Endothelial cell of umbilical vein (primary cell): Measurements from ENCODE around the gene BCL2L13. TPM values are rescaled to one million over a fixed set of nuclear protein-coding genes. Genes with fewer than 3 reads are reported as not detected.

Experiments
- BruUV-seq: library from RNA; stranded (reverse); fragments of 400-500 nt; replicated peaks from 2 replicates; lab custom pipeline; 2021; lab: Mats Ljungman, UMichigan
- CTCF ChIA-PET: fragments of 300-600, 350-600 bp; sonication (Branson Sonifier 250); formaldehyde crosslinking; loops from one replicate; lab custom pipeline; 2021; ENCODE audit warnings: antibody characterized with exemption, inconsistent platforms; lab: Charles Lee
- POLR2A ChIA-PET: fragments of 300-600, 350-600 bp; sonication (Branson Sonifier 250); formaldehyde crosslinking; loops from one replicate; lab custom pipeline; 2021; ENCODE audit warnings: antibody characterized with exemption, inconsistent platforms; lab: Charles Lee
- DNase-seq: peaks from one replicate; pipeline ENCODE4 v3.0.0-alpha.2; 2011; ENCODE audit warnings: low read depth, low spot score
- FAIRE-seq: peaks from 2 replicates; lab custom pipeline; 2011; peaks lifted over from hg19 to GRCh38; lab: Jason Lieb, UNC
- H2AFZ ChIP-seq: 2 replicates; pipeline ENCODE4 v1.6.0; 2012; ENCODE audit warnings: low read depth, low read length, control low read depth, inconsistent platforms
- H3K27ac ChIP-seq: 2 replicates; pipeline ENCODE4 v1.5.1; 2011; ENCODE audit warnings: low read depth, mild to moderate bottlenecking, control low read depth, low read length, moderate library complexity; ENCODE audit not compliant: insufficient read depth
- H3K27me3 ChIP-seq, 2 experiments: 2 replicates each; pipeline versions ENCODE4 v1.6.0 to v1.6.1; 2011; ENCODE audit warnings: low read length in 2 of 2, mixed read lengths in 1 of 2; ENCODE audit not compliant: control insufficient read depth in 2 of 2, insufficient read depth in 2 of 2
- H3K36me3 ChIP-seq, 2 experiments: 2 replicates in 1 of 2; 3 replicates in 1 of 2; pipeline ENCODE4 v1.5.1; 2011; ENCODE audit warnings: low read length in 2 of 2, mild to moderate bottlenecking in 1 of 2, moderate library complexity in 1 of 2; ENCODE audit not compliant: control insufficient read depth in 2 of 2, insufficient read depth in 2 of 2; ENCODE audit errors: extremely low read depth in 1 of 2
- H3K4me1 ChIP-seq: 3 replicates; pipeline ENCODE4 v1.5.1; 2011; ENCODE audit warnings: mild to moderate bottlenecking, low read length; ENCODE audit not compliant: control insufficient read depth, insufficient read depth; ENCODE audit errors: extremely low read depth
- H3K4me2 ChIP-seq: 2 replicates; pipeline ENCODE4 v1.6.1; 2011; ENCODE audit warnings: low read length, control low read depth, mixed read lengths; ENCODE audit not compliant: insufficient read depth
- H3K4me3 ChIP-seq, 3 experiments: fragments of 200-600 bp in 1 of 3; sonication (generic), shearing (Covaris generic) in 1 of 3; replicated peaks in 1 of 3; 2 replicates each; pipeline ENCODE4 v1.5.1; 2011 to 2016; ENCODE audit warnings: control low read depth in 3 of 3, low read length in 3 of 3, mild to moderate bottlenecking in 2 of 3, inconsistent platforms in 1 of 3, low read depth in 1 of 3, moderate library complexity in 1 of 3; ENCODE audit not compliant: insufficient read depth in 1 of 3
- H3K79me2 ChIP-seq: 2 replicates; pipeline ENCODE4 v1.6.0; 2012; ENCODE audit warnings: low read length, inconsistent platforms; ENCODE audit not compliant: control insufficient read depth, insufficient read depth
- H3K9ac ChIP-seq: replicated peaks from 2 replicates; pipeline ENCODE3; 2011; ENCODE audit warnings: low read length, control low read depth; ENCODE audit not compliant: insufficient read depth; ENCODE audit errors: extremely low read depth
- H3K9me1 ChIP-seq: replicated peaks from 3 replicates; pipeline ENCODE4 v1.6.0; 2011; ENCODE audit warnings: mild to moderate bottlenecking, low read length; ENCODE audit not compliant: control insufficient read depth, insufficient read depth; ENCODE audit errors: extremely low read depth
- H3K9me3 ChIP-seq: replicated peaks from 2 replicates; pipeline ENCODE4 v1.5.1; 2012; ENCODE audit warnings: low read length, inconsistent platforms; ENCODE audit not compliant: control insufficient read depth, insufficient read depth
- H4K20me1 ChIP-seq: replicated peaks from 2 replicates; pipeline ENCODE3; 2011; ENCODE audit warnings: mild to moderate bottlenecking, low read length; ENCODE audit not compliant: control insufficient read depth, insufficient read depth; ENCODE audit errors: extremely low read depth
- EZH2 ChIP-seq: IDR thresholded peaks from 2 replicates; pipeline ENCODE4 v1.6.1; 2012; ENCODE audit warnings: borderline replicate concordance, low read depth, mild to moderate bottlenecking, moderate library complexity, low read length, inconsistent platforms; ENCODE audit not compliant: severe bottlenecking
- GATA2 ChIP-seq: IDR thresholded peaks from 2 replicates; pipeline ENCODE4 v1.7.0; 2011; ENCODE audit warnings: low read depth, mild to moderate bottlenecking, moderate library complexity, mixed read lengths, low read length; ENCODE audit not compliant: insufficient read length, insufficient read depth
- JUN ChIP-seq: IDR thresholded peaks from 2 replicates; pipeline ENCODE4 v1.6.1; 2011; ENCODE audit warnings: borderline replicate concordance, low read depth; ENCODE audit not compliant: insufficient read length, insufficient read depth
- MYC ChIP-seq: IDR thresholded peaks from one replicate; pipeline ENCODE4 v1.6.1; 2011; ENCODE audit warnings: mild to moderate bottlenecking, low read depth, low read length
- POLR2A ChIP-seq: IDR thresholded peaks from 2 replicates; pipeline ENCODE4 v1.6.1; 2012; ENCODE audit warnings: low read depth, mild to moderate bottlenecking, control low read depth, low read length
- dilution Hi-C: fragments of 300-500 bp; cut with MboI; formaldehyde crosslinking; loops from one replicate; pipeline ENCODE4 v1.15.0; 2019; ENCODE audit warnings: low sequenced_read_pairs; ENCODE audit not compliant: extremely low pct_ligation_motif_present
- intact Hi-C: fragments of 100-400 bp; cut with micrococcal nuclease; formaldehyde crosslinking; loops from one replicate; pipeline ENCODE4 v1.10.0; 2022
- polyA plus RNA-seq, 4 experiments: library from polyadenylated mRNA; depleted of rRNA in 3 of 4; stranded (reverse) in 3 of 4; unstranded in 1 of 4; fragments of >200 nt; gene quantifications; 2 replicates each; pipeline versions ENCODE4 v1.2.1 to v1.2.3, GENCODE V29; 2011 to 2012; ENCODE audit warnings: missing spikeins in 1 of 4
- total RNA-seq: library from RNA; stranded (reverse); gene quantifications from 2 replicates; pipeline ENCODE4 v1.2.3, GENCODE V29; 2021
- TF ChIP-seq, protein P1 (sequence below): IDR thresholded peaks from 2 replicates; pipeline ENCODE4 v1.6.1; 2011; ENCODE audit not compliant: insufficient read depth, insufficient read length
- TF ChIP-seq, protein P2 (sequence below), 2 donors: IDR thresholded peaks; 1 replicate in 1 of 2; 2 replicates in 1 of 2; pipeline ENCODE4 v1.5.1; 2011; ENCODE audit warnings: low read length in 2 of 2, mild to moderate bottlenecking in 2 of 2, moderate library complexity in 2 of 2, control low read depth in 1 of 2, inconsistent platforms in 1 of 2, low read depth in 1 of 2; ENCODE audit not compliant: insufficient read depth in 1 of 2; ENCODE audit errors: extremely low read depth in 1 of 2

BCL2L13 gene
- total and polyA plus RNA-seq, 2 donors (not counting 3 experiments of a cell fraction or from before 2014, with no cell fraction given), result 28.1 to 36.2 TPM

DNA sequence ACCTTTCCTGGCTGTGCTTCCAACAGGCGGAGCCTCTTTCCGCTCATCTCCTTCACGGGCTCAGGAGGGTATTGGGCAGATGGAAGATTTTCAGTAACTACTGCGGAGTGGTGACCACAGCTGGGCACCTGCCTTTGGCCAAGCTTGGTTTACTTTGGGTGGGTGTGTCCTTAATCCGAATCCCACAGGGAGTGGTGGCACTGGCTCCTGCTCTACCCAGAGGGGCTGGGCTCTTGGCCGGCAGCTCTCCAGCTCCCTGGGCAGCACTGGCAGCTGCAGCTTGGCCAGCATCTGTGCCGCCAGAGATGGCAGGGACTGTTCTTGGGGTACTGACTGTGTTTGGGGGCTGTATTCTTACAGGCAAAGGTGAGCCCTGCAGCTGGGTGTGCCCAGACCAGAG lies 105.9 kb downstream of the BCL2L13 start:
- FAIRE-seq (no peak), DNase-seq (no peak)
- intact Hi-C loops, result no loop called here
- Histone ChIP-seq H3K4me2 (no peak overlapping the region), H3K9me1 (no peaks in the 10 kb centered on the region), H3K9ac (no peak overlapping the region), H3K4me1 (no peaks in the 10 kb centered on the region), H2AFZ (no peak overlapping the region), H3K79me2 (no peaks in the 10 kb centered on the region), H3K27ac (no peak overlapping the region), H3K9me3 (no peaks in the 10 kb centered on the region), H4K20me1 (no peaks in the 10 kb centered on the region), H3K4me3 (no peak overlapping the region), H3K36me3 (no peaks in the 10 kb centered on the region), H3K27me3 (no peaks in the 10 kb centered on the region)
- TF ChIP-seq MYC (no peak), EZH2 (no peak), GATA2 (no peak)
- TF ChIP-seq, protein P1, sequence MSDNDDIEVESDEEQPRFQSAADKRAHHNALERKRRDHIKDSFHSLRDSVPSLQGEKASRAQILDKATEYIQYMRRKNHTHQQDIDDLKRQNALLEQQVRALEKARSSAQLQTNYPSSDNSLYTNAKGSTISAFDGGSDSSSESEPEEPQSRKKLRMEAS, result no peak
- ChIA-PET CTCF (interaction anchor here (1.2 to 7.4 kb wide), 4 partner anchors 21 to 333 kb away, joined by 3 to 122 read pairs (median 52); partner anchors contain the start of gene PEX26), POLR2A (no interaction called here)
- BruUV-seq, result no TSS peak
- dilution Hi-C loops, result no loop called here

DNA sequence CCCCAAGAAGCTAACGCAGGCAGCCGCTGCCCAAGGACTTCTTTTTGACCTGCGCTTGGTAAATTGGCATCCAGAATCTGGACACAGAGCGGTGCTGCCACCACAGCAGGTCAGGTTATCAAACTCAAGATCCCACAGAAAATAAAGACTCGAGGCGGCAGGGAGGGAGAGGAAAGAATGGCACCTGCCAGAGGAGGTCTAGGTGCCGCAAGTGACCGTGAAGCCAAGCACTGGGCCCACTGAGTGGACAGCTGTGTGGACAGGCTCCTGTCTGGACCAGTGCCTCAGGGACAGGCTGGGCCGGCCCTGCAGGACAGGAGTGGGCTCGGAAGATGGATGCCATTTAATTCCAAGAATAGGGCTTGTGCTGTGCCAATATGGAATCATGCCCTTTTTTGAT lies 108.4 kb downstream of the BCL2L13 start:
- CTCF ChIA-PET, result interaction anchor here (1.9 to 7.4 kb wide), 2 partner anchors 39 to 329 kb away, joined by 7 to 99 read pairs; no protein-coding TSS in a partner anchor
- TF ChIP-seq EZH2 (no peak), GATA2 (no peak), POLR2A (no peak), JUN (no peak)
- TF ChIP-seq, protein P2, sequence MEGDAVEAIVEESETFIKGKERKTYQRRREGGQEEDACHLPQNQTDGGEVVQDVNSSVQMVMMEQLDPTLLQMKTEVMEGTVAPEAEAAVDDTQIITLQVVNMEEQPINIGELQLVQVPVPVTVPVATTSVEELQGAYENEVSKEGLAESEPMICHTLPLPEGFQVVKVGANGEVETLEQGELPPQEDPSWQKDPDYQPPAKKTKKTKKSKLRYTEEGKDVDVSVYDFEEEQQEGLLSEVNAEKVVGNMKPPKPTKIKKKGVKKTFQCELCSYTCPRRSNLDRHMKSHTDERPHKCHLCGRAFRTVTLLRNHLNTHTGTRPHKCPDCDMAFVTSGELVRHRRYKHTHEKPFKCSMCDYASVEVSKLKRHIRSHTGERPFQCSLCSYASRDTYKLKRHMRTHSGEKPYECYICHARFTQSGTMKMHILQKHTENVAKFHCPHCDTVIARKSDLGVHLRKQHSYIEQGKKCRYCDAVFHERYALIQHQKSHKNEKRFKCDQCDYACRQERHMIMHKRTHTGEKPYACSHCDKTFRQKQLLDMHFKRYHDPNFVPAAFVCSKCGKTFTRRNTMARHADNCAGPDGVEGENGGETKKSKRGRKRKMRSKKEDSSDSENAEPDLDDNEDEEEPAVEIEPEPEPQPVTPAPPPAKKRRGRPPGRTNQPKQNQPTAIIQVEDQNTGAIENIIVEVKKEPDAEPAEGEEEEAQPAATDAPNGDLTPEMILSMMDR (IDR thresholded peaks at IDR 0.05; ENCODE audit: extremely low read depth in 1 of 2, insufficient read depth in 1 of 2, low read depth in 1 of 2, low read length in 2 of 2), result no peak
- Histone ChIP-seq H3K27me3 (no peaks in the 10 kb centered on the region), H3K9ac (no peak overlapping the region), H4K20me1 (no peaks in the 10 kb centered on the region), H2AFZ (no peak overlapping the region), H3K9me3 (no peaks in the 10 kb centered on the region), H3K27ac (no peak overlapping the region), H3K79me2 (peaks cover 2% of the 10 kb centered on the region), H3K4me1 (no peaks in the 10 kb centered on the region), H3K9me1 (no peaks in the 10 kb centered on the region), H3K36me3 (no peaks in the 10 kb centered on the region), H3K4me2 (no peak overlapping the region), H3K4me3 (no peak overlapping the region)
- BruUV-seq, result no TSS peak
- intact Hi-C loops (no loop called here), dilution Hi-C loops (no loop called here)
- POLR2A ChIA-PET, result no interaction called here
- DNase-seq, result no peak
- FAIRE-seq, result no peak
